PFSK-1 (cell line): ENCODE data around the gene TH.

Experiments
- FOXP2 ChIP-seq: optimal IDR thresholded peaks from 2 replicates; pipeline ENCODE3; 2011; ENCODE audit warnings: borderline replicate concordance, control low read depth, inconsistent platforms; ENCODE audit not compliant: insufficient read depth; ENCODE audit errors: extremely low read length, extremely low read depth
- POLR2AphosphoS5 ChIP-seq: IDR thresholded peaks from 2 replicates; pipeline ENCODE4 v1.6.1; 2012; ENCODE audit warnings: low read depth, mild to moderate bottlenecking, control low read depth, low read length, moderate library complexity
- REST ChIP-seq, 2 experiments: IDR thresholded peaks; 2 replicates each; pipeline versions ENCODE4 v1.6.1 to v1.8.0; 2011 to 2012; ENCODE audit warnings: low read depth in 2 of 2, low read length in 2 of 2, control low read depth in 1 of 2, inconsistent platforms in 1 of 2, mild to moderate bottlenecking in 1 of 2, moderate library complexity in 1 of 2; ENCODE audit not compliant: insufficient read depth in 1 of 2
- SIN3A ChIP-seq: IDR thresholded peaks from 2 replicates; pipeline ENCODE4 v1.6.1; 2012; ENCODE audit warnings: mild to moderate bottlenecking, low read length, moderate library complexity, borderline replicate concordance; ENCODE audit not compliant: insufficient read depth
- TAF1 ChIP-seq: IDR thresholded peaks from 2 replicates; pipeline ENCODE4 v1.6.1; 2012; ENCODE audit warnings: low read length, control low read depth, borderline replicate concordance; ENCODE audit not compliant: insufficient read depth

The TH gene

DNA sequence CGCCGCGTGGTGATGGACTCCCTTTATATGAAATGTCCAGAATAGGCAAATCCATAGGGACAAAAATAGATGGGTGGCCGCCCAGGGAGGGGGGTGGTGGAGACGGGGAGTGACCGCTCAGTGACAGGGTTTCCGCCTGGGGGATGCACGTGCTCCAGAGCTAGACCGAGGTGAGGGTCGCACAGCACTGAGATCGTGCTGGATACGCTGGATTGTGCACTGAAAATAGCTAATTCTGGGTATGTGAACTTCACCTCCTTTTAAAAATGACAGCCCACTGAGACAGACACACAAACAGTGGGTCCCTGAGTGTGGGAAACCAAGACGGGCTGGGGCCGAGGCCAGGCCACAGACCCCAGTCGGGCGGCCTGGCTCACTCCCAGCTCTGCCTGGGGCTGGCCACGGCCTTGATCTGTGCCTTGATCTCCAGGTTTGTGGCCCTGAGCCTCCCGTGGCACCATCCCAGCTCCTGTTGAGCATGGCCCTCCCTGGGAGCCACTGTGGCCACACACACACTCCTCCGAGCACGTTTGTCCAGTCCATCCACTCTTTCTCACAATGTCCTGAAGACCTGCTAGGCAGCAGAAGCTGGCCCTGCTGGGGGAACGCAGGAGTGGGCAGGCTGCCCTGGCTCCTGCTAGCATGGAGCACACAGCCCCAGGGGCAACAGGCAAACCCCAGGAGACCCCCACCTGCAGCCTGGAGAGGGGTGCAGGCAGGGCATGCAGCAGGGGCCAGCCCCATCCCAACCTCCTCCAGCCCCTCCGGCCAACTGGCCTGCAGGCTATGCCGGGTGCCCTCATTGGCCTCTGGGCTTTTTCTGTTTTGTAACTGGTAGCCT, 41.0 kb upstream of the TH start:
- no peak for TF ChIP-seq SIN3A
- TF ChIP-seq TAF1: no peak
- TF ChIP-seq POLR2AphosphoS5: no peak
- TF ChIP-seq FOXP2: no peak
- no peak for TF ChIP-seq REST (IDR thresholded peaks at IDR 0.05; ENCODE audit: insufficient read depth in 1 of 2, low read depth in 2 of 2, low read length in 2 of 2)

GRCh38 chr11:2211113-2211971, 39.7 kb upstream of the TH start:
- no peak for TF ChIP-seq REST (IDR thresholded peaks at IDR 0.05; ENCODE audit: insufficient read depth in 1 of 2, low read depth in 2 of 2, low read length in 2 of 2)
- no peak for TF ChIP-seq POLR2AphosphoS5
- TF ChIP-seq TAF1: no peak
- TF ChIP-seq SIN3A: no peak
- TF ChIP-seq FOXP2: no peak

GRCh38 chr11:2210366-2211112, 38.9 kb upstream of the TH start:
- no peak for TF ChIP-seq FOXP2
- no peak for TF ChIP-seq REST (IDR thresholded peaks at IDR 0.05; ENCODE audit: insufficient read depth in 1 of 2, low read depth in 2 of 2, low read length in 2 of 2)
- TF ChIP-seq SIN3A: no peak
- no peak for TF ChIP-seq TAF1
- no peak for TF ChIP-seq POLR2AphosphoS5

GRCh38 chr11:2209900-2210321, 38.3 kb upstream of the TH start:
- no peak for TF ChIP-seq SIN3A
- no peak for TF ChIP-seq POLR2AphosphoS5
- no peak for TF ChIP-seq TAF1
- TF ChIP-seq REST (IDR thresholded peaks at IDR 0.05; ENCODE audit: insufficient read depth in 1 of 2, low read depth in 2 of 2, low read length in 2 of 2): no peak
- no peak for TF ChIP-seq FOXP2
